Measurements from ENCODE around the gene AFDN.

The AFDN gene

DNA sequence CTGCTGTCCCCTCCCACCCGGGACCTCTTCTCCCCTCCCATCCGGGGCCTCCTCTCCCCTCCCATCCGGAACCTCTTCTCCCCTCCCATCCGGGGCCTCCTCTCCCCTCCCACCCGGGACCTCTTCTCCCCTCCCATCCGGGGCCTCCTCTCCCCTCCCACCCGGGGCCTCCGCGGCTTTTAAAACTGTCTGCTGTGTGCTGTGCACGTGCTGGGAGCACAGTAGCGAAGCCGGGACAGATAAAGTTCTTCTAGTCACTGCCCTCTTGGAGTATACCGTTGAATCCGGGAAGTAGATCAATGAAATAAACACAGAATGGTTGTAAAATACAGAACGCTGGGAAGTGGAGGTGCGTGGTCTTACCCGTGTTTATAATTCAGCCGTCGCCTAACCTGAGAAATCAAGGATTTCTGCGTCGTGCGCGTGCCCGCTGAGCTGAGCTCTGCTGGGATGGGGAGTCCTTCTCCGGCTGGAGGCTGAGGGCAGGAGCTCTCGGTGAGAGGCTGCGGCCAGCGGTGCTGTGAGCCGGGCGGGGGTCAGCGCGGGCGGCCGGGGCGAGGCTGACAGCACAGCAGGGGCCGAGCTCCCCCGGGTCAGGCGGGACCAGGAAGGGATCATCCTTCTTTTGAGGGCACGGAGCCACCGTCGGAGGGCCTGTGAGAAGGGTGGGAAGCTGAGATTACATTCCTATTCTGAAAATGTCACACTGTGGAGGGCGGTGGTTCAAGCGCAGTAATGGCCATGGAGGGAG, 151.2 kb downstream of the AFDN start:
- no peak for DNase-seq (ENCODE audit: low read depth)
- no peak overlapping the region for H3K4me3 ChIP-seq (ENCODE audit: low read length)
- TF ChIP-seq, protein P1, sequence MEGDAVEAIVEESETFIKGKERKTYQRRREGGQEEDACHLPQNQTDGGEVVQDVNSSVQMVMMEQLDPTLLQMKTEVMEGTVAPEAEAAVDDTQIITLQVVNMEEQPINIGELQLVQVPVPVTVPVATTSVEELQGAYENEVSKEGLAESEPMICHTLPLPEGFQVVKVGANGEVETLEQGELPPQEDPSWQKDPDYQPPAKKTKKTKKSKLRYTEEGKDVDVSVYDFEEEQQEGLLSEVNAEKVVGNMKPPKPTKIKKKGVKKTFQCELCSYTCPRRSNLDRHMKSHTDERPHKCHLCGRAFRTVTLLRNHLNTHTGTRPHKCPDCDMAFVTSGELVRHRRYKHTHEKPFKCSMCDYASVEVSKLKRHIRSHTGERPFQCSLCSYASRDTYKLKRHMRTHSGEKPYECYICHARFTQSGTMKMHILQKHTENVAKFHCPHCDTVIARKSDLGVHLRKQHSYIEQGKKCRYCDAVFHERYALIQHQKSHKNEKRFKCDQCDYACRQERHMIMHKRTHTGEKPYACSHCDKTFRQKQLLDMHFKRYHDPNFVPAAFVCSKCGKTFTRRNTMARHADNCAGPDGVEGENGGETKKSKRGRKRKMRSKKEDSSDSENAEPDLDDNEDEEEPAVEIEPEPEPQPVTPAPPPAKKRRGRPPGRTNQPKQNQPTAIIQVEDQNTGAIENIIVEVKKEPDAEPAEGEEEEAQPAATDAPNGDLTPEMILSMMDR (conservative IDR thresholded peaks at IDR 0.05; ENCODE audit: low read length): no peak

DNA sequence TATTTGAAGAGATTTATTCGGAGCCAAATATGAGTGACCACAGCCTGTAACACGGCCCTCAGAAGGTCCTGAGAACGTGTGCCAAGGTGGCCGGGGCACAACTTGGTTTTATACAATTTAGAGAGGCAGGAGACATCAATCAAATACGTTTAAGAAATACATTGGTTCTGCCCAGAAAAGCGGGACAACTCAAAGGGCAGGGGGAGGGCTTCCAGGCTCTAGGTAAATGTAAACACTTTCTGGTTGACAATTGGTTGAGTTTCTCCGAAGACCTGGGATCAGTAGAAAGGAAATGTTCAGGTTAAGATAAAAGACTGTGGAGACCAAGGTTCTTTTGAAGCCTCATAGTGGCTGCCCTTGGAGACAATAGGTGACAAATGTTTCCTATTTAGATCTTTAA, 151.9 kb downstream of the AFDN start:
- TF ChIP-seq, protein P1 (conservative IDR thresholded peaks at IDR 0.05; ENCODE audit: low read length): no peak
- DNase-seq (ENCODE audit: low read depth): no peak

DNA sequence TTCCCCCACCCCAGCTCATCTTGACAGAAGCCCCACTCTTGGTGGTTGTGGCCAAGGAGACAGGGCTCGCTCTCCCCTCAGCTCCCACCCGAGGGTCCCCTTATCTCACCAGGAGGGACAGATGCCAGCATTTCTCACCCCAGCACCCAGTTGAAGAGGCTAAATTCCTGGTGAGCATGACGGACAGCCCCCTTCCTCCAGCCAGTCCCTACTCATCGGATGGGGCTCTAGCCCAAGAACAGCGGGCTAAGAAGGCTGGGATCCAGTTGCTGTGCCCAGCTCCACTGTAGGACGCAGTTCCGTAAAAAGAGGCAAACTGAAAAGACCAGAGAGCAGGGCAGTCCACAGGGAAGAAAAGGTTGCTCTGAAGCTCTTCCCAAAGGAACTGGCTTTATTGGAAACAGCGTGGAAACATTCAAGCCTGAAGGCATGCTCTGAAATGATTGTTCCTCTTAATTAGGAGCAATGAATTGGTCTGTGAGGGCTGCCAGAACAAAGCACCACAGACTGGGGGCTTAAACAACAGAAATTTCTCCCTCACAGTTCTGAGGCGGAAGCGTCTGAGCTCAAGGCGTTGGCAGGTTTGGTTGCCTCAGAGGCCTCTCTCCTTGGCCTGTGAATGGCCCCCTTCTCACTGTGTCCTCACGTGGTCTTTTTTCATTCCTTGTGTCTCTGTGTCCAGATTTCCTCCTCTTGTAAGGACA, 152.9 kb downstream of the AFDN start:
- no peak for DNase-seq (ENCODE audit: low read depth)
- no peak overlapping the region for H3K4me3 ChIP-seq (ENCODE audit: low read length)
- TF ChIP-seq, protein P1 (conservative IDR thresholded peaks at IDR 0.05; ENCODE audit: low read length): no peak

More for the DNA sequence above, 151.9 kb downstream of the AFDN start:
- H3K4me3 ChIP-seq (ENCODE audit: low read length): no peak overlapping the region

DNA sequence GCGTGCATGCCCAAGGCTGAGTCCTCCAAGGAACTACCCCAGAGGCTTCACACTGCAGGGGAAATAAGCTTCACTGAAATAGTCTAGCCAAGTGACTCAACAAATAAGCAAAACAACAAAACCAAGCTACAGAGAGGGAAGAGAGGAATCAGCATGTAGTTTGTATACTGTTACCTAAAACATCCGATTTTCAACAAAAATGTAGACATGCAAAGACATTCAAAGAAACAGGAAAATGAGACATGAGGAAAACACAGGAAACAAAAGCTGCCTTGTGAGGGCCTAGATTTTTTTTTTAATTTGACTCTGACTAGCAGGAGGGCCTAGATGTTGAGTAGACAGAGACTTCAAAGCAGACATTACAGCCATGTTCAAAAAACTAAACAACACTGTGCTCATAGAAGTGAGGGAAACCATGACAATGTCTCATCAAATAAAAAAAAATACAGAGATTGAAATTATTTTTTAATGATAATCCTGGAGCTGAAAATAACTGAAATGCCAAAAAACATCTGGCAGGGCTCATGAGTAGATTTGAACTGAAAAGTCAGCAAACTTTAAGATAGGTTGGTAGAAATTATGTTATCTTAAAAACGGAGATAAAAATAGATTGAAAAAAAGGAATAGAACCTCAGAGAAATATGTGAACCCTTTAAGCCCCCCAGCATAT, 154.3 kb downstream of the AFDN start:
- no peak overlapping the region for H3K4me3 ChIP-seq (ENCODE audit: low read length)
- TF ChIP-seq, protein P1 (conservative IDR thresholded peaks at IDR 0.05; ENCODE audit: low read length): no peak
- no peak for DNase-seq (ENCODE audit: low read depth)

DNA sequence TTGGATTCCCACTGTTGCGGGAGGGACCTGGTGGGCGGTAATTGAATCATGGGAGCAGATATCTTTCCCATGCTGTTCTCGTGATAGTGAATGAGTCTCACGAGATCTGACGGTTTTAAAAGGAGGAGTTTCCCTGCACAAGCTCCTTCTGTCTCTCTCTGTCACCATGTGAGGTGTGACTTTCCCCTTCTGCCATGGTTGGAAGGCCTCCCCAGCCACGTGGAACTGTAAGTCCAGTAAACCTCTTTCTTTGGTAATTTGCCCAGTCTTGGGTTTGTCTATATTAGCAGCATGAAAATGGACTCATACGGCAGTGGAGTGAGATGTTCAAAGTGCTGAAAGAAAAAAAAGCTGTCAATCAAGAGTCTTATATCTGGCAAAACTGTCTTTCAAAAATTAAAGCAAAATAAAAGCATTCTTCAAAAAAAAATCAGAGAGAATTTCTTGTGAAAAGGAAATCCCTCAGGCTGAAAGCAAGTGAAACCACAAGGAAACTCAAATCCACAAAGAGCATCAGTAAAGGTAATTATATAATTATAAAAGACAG, 155.3 kb downstream of the AFDN start:
- DNase-seq (ENCODE audit: low read depth): no peak
- TF ChIP-seq, protein P1 (conservative IDR thresholded peaks at IDR 0.05; ENCODE audit: low read length): no peak
- H3K4me3 ChIP-seq (ENCODE audit: low read length): no peak overlapping the region

DNA sequence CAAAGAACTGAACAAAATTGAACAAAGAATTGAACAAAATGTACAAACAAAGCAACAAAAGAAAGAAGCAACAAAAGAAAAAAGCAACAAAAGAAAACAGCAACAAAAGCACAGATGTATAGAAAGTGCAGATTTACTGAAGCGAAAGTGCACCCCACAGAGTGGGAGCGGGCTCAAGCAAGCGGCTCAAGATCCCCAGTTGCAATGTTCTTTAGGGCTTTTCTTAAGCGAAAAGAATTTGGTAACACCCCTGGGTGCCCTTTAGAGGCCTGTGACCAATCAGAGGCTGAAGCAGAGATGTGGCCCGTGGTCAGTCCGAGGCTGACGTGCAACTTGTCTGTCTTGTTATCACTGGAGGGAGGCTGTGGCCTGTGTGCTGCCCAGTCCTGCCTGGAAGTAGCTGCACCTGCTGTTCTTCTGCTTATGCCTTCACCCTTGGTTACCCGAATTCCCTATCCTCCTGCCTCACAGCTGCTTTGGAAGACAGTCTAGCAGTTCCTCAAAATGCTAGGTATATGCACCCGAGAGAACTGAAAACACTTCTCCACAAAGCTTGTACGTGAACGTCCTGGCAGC, 157.5 kb downstream of the AFDN start:
- no peak for DNase-seq (ENCODE audit: low read depth)
- H3K4me3 ChIP-seq (ENCODE audit: low read length): no peak overlapping the region
- TF ChIP-seq, protein P1 (conservative IDR thresholded peaks at IDR 0.05; ENCODE audit: low read length): no peak

Measured in AG10803 (cell line).